ENCODE data around the gene VPS50. TPM values are rescaled to one million over a fixed set of nuclear protein-coding genes. Genes with fewer than 3 reads are reported as not detected.

VPS50 gene, protein sequence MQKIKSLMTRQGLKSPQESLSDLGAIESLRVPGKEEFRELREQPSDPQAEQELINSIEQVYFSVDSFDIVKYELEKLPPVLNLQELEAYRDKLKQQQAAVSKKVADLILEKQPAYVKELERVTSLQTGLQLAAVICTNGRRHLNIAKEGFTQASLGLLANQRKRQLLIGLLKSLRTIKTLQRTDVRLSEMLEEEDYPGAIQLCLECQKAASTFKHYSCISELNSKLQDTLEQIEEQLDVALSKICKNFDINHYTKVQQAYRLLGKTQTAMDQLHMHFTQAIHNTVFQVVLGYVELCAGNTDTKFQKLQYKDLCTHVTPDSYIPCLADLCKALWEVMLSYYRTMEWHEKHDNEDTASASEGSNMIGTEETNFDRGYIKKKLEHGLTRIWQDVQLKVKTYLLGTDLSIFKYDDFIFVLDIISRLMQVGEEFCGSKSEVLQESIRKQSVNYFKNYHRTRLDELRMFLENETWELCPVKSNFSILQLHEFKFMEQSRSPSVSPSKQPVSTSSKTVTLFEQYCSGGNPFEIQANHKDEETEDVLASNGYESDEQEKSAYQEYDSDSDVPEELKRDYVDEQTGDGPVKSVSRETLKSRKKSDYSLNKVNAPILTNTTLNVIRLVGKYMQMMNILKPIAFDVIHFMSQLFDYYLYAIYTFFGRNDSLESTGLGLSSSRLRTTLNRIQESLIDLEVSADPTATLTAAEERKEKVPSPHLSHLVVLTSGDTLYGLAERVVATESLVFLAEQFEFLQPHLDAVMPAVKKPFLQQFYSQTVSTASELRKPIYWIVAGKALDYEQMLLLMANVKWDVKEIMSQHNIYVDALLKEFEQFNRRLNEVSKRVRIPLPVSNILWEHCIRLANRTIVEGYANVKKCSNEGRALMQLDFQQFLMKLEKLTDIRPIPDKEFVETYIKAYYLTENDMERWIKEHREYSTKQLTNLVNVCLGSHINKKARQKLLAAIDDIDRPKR
- total RNA-seq (10 to 100 TPM in 3 of 5 donors, 1 to 10 TPM in 2; 2.3 to 48.5 (median 14.7) TPM), polyA plus RNA-seq (1 to 10 TPM; 4.7 to 6.0 (median 5.1) TPM)
- long read RNA-seq, donor 1, result 0 reads
- long read RNA-seq, donor 2, result 0 reads
- long read RNA-seq, donor 3, result 0 reads
- long read RNA-seq, donor 4, result 0 reads
- long read RNA-seq, donor 5, result 0 reads
- long read RNA-seq, donor 6, result 0 reads
- long read RNA-seq, donor 7, result 0 reads
- long read RNA-seq, donor 8, partial matches to known transcripts, result 0 of 1 reads
- long read RNA-seq, donor 8, other reads (novel, unspliced or antisense), result 0 of 1 reads
- long read RNA-seq, donor 9, result 0 reads
- long read RNA-seq, donor 10, result 0 reads

DNA sequence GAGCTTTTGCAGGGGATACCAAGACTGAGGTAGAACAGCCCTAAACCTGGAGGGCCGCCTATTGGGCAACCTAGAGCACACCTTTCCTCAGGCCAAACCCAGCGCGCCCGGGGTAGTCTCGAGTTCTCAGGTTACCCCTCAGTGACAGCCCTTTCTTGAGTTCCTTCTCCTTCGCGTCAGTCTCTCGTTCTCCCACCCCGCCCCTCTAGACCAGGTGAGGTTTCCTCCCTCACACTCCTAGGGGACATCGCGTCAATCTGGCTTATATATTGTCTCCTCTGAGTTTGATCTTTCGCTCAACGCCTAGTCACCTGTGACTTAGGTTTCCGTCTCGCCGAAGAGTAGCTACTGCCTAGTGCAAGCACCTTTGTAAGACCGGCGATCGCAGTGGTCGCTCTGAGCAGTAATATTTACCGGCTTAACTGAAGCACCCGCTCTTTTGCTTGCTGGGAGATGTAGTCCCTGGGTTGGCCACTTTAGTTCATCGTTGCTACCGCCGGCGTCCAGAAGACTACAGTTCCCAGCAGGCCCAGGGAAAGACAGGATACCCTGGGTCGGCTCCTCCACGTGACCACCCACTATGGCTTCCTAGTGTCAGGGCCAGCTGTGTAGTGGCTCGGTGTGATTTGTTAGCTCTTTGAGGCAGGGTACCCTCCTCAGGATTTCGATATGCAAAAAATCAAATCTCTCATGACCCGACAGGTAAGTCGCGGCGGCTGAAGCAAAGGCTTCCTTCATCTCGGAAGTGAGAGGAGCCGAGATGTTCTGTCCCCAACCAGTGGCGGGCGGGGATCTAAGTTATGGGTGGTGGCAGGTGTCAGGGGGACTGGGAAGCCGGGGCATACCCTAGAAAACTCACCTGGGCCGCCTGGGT is at the start of gene VPS50:
Gene VPS50, plus strand, starts transcription at position 568 of the 874 bp plus-strand sequence. Its CDS starts 102 bp downstream, at position 670.
- H3K4me3 ChIP-seq, result peak within 1 kb of the TSS; percentile 68 to 93 (median 81)
- H3K9me3 ChIP-seq, result no peaks in the 10 kb centered on the region
- peak; percentile 94 to 99 for DNase-seq
- H3K4me1 ChIP-seq, result peaks cover 11 to 42% (median 29%) of the 10 kb centered on the region in 4 donors
- peak within 1 kb of the TSS; percentile 83 to 89 (median 86) for H3K27ac ChIP-seq
- intact Hi-C loops (cut with DNase I; ENCODE audit: low total_unique reads), result no loop called here
- no peaks in the 10 kb centered on the region for H3K27me3 ChIP-seq
- peak; percentile 20 to 89 (median 87) for TF ChIP-seq POLR2AphosphoS5 (IDR thresholded peaks at IDR 0.05)
- TF ChIP-seq, protein P1, sequence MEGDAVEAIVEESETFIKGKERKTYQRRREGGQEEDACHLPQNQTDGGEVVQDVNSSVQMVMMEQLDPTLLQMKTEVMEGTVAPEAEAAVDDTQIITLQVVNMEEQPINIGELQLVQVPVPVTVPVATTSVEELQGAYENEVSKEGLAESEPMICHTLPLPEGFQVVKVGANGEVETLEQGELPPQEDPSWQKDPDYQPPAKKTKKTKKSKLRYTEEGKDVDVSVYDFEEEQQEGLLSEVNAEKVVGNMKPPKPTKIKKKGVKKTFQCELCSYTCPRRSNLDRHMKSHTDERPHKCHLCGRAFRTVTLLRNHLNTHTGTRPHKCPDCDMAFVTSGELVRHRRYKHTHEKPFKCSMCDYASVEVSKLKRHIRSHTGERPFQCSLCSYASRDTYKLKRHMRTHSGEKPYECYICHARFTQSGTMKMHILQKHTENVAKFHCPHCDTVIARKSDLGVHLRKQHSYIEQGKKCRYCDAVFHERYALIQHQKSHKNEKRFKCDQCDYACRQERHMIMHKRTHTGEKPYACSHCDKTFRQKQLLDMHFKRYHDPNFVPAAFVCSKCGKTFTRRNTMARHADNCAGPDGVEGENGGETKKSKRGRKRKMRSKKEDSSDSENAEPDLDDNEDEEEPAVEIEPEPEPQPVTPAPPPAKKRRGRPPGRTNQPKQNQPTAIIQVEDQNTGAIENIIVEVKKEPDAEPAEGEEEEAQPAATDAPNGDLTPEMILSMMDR (IDR thresholded peaks at IDR 0.05), result peak in 1 of 7 experiments; percentile 33
- no peak for TF ChIP-seq POLR2A (IDR thresholded peaks at IDR 0.05)
- 0 to 1% (median 0%) methylated on average over 26 to 40 of the region's 40 CpGs for WGBS, 5 donors
- no peaks in the 10 kb centered on the region for H3K36me3 ChIP-seq

DNA sequence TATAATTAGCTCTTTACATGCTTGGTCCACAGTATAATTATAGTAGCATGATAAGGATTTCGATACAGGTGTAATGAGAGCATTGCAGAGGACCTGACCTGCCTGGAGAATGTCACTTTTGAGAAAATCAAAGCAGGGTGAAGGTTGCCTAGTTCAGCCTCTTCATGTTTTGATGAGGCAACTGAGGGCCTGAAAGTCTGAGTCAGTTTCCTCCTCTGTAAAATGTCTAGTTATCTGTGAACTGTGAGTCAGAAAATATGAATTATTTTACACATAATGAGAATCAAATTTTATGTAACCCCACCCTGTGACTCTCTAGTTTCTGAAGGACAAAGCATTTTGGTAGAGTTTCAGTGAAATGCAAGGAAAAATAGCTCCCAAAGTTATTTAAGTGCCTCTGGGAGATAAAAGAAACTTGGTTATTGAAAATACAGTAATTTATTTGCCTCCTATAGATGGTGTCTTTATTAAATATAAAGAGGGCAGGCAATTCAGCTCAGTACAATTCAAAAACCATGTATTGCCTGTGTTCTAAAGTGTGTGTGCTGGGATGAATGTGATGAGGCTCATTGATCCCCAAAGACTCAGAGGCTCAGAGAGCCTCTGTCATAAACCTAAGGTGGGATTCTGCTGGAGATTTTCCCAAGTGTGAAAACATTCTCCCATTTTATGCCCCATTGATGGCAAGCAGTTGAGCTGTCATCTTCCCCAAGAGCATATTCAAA is 46.7 kb upstream of the VPS50 start:
- no peak overlapping the region for H3K27ac ChIP-seq
- no peak overlapping the region for H3K4me3 ChIP-seq
- no peaks in the 10 kb centered on the region for H3K36me3 ChIP-seq
- H3K9me3 ChIP-seq, result no peaks in the 10 kb centered on the region
- no peak for DNase-seq
- 49 to 69% (median 57%) methylated on average over 1 of the region's 1 CpG for WGBS, 5 donors
- H3K4me1 ChIP-seq, result peaks cover 0 to 8% (median 2%) of the 10 kb centered on the region in 4 donors
- TF ChIP-seq EP300 (IDR thresholded peaks at IDR 0.05) (no peak), POLR2A (IDR thresholded peaks at IDR 0.05) (no peak), POLR2AphosphoS5 (IDR thresholded peaks at IDR 0.05) (no peak)
- TF ChIP-seq, protein P1 (IDR thresholded peaks at IDR 0.05), result no peak
- intact Hi-C loops (cut with DNase I; ENCODE audit: low total_unique reads), result no loop called here
- H3K27me3 ChIP-seq, result no peaks in the 10 kb centered on the region

DNA sequence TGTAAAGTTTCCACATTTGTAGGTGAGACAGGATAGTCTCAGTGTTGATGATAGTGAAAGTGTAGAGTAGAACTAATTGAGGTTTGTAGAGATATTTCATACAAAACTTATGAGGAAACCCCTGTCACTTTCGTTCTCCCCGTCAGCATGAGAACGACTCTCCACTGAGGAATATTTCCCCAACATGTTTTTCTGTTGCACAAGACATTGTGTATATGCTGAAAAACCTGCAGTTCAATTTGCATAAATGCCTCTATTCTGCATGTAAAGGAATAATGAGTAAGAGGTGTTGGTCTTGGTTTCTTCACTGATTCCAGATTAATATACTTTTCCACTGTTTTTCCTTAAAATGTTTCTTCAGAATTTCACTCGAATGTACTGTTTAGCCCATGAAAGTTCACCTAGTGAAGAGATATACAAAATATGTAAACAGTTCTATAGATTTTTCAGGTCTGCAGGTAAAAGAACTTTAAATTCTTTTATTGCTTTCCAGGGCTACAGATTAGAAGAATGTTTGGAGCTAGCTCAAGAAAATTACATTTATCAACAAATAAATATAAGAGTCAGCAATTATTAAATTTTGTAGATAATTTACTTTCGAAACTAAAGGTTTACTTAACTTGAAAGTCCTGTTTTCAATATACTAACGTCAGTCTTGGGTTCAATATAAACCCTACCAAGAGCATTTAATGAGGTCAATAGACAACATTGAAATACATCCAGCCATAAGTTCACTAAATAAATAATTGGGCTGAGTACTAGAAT is 43.1 kb upstream of the VPS50 start:
- H3K27ac ChIP-seq, result no peak overlapping the region
- H3K9me3 ChIP-seq, result no peaks in the 10 kb centered on the region
- no peak for DNase-seq
- intact Hi-C loops (cut with DNase I; ENCODE audit: low total_unique reads), result no loop called here
- H3K36me3 ChIP-seq, result no peaks in the 10 kb centered on the region
- 50 to 61% (median 54%) methylated on average over 6 of the region's 6 CpGs for WGBS, 5 donors
- TF ChIP-seq POLR2A (IDR thresholded peaks at IDR 0.05) (no peak), EP300 (IDR thresholded peaks at IDR 0.05) (no peak), POLR2AphosphoS5 (IDR thresholded peaks at IDR 0.05) (no peak)
- TF ChIP-seq, protein P1 (IDR thresholded peaks at IDR 0.05), result no peak
- peaks cover 0 to 8% (median 2%) of the 10 kb centered on the region in 4 donors for H3K4me1 ChIP-seq
- no peaks in the 10 kb centered on the region for H3K27me3 ChIP-seq
- H3K4me3 ChIP-seq, result no peak overlapping the region

Measured in stomach (tissue), 19 donors.